Duodenal mucosa (tissue), 2 donors: Measurements from ENCODE around the gene CBLN3.
"Not testable (repeated sequence)": the region's sequence is repeated elsewhere in the genome, so short reads cannot be mapped to it uniquely, and the experiment has no call there.

ENCODE experiments used
- H3K27ac ChIP-seq: one replicate; pipeline ENCODE4 v1.7.0; 2013; ENCODE audit warnings: low read depth, low read length
- H3K27me3 ChIP-seq, 2 donors: one replicate each; pipeline ENCODE4 v1.7.0; 2013; ENCODE audit warnings: low read length in 2 of 2, control low read depth in 1 of 2; ENCODE audit not compliant: insufficient read depth in 2 of 2, control insufficient read depth in 1 of 2
- H3K36me3 ChIP-seq, 2 donors: one replicate each; pipeline ENCODE4 v1.7.0; 2013; ENCODE audit warnings: low read length in 2 of 2, control low read depth in 1 of 2; ENCODE audit not compliant: insufficient read depth in 2 of 2, control insufficient read depth in 1 of 2
- H3K4me1 ChIP-seq, 2 donors: one replicate each; pipeline ENCODE4 v1.7.0; 2013; ENCODE audit warnings: low read length in 2 of 2, control low read depth in 1 of 2; ENCODE audit not compliant: insufficient read depth in 2 of 2, control insufficient read depth in 1 of 2
- H3K4me3 ChIP-seq, 2 donors: one replicate each; pipeline ENCODE4 v1.7.0; 2013; ENCODE audit warnings: low read length in 2 of 2, low read depth in 1 of 2
- H3K9ac ChIP-seq, 2 donors: one replicate each; pipeline ENCODE4 v1.7.0; 2013; ENCODE audit warnings: low read length in 2 of 2, low read depth in 1 of 2
- H3K9me3 ChIP-seq, 2 donors: one replicate each; pipeline ENCODE4 v1.7.0; 2013; ENCODE audit warnings: low read length in 2 of 2, control low read depth in 1 of 2; ENCODE audit not compliant: control insufficient read depth in 1 of 2

Gene CBLN3

DNA sequence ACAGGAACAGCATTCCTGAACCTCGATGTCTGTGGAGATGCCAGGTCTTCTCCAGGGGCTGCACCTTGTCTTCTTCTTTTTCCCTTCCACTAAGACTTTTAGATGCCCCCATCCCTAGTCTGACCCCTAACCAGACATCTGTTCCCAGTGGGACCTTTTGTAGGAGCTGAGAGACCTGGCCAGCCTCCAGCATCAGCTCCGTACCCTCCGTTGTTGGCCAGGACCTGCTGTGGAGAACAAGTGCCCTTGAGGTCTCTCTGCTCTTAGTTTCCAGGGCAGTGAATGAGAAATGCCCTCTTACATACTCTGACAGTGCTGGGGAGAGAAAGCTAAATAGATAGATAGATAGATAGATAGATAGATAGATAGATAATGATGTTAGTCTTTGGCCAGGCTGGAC is 29.9 kb upstream of the CBLN3 start:
- no peaks in the 10 kb centered on the region for H3K4me1 ChIP-seq

DNA sequence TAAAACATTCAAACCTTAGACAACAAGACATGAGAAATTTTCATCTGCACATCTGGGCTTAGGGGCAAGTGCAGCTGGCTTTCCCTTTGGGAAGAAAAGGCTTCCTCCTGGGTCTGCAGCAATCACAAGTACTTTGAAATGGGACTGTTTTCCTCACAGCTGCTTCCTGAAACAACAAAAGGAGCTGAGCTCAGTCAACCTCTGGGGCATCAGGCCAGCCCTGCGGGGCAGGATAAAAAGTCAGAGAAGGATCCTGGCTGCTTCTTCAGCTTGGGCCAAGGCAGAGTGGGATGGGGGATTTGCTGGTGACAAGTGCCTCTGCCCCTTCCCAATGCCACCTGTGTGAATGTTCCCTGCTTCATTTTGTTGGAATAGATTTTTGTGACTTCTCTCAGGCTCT is 29.3 kb upstream of the CBLN3 start:
- Histone ChIP-seq H3K4me1 (no peaks in the 10 kb centered on the region), H3K9me3 (no peaks in the 10 kb centered on the region), H3K36me3 (no peaks in the 10 kb centered on the region), H3K27me3 (no peaks in the 10 kb centered on the region), H3K9ac (no peak overlapping the region), H3K4me3 (no peak overlapping the region), H3K27ac (no peak overlapping the region)

More for the DNA sequence above, 29.9 kb upstream of the CBLN3 start:
- Histone ChIP-seq H3K27ac (no peak overlapping the region), H3K36me3 (no peaks in the 10 kb centered on the region), H3K27me3 (no peaks in the 10 kb centered on the region), H3K9me3 (no peaks in the 10 kb centered on the region), H3K4me3 (no peak overlapping the region), H3K9ac (no peak overlapping the region)

DNA sequence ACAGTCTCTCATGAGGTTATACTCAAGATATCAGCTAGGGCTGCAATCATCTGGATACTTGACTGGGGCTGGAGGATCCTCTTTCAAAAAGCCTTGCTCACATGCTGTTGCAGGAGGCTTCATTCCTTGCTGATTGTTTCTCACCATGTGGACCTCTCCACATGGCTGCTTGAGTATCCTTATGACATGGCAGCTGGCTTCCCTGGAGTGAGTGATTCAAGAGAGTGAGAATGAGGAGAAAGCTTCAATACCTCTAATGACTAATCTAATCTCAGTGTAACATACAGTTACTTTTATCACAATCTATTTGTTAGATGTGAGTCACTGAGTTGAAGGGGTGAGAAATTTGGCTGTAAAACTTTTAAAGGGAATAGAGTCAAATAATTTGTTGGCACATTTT is 27.5 kb upstream of the CBLN3 start:
- Histone ChIP-seq H3K9me3 (no peaks in the 10 kb centered on the region), H3K27me3 (no peaks in the 10 kb centered on the region), H3K4me3 (no peak overlapping the region), H3K9ac (no peak overlapping the region), H3K27ac (no peak overlapping the region), H3K36me3 (no peaks in the 10 kb centered on the region), H3K4me1 (no peaks in the 10 kb centered on the region)

DNA sequence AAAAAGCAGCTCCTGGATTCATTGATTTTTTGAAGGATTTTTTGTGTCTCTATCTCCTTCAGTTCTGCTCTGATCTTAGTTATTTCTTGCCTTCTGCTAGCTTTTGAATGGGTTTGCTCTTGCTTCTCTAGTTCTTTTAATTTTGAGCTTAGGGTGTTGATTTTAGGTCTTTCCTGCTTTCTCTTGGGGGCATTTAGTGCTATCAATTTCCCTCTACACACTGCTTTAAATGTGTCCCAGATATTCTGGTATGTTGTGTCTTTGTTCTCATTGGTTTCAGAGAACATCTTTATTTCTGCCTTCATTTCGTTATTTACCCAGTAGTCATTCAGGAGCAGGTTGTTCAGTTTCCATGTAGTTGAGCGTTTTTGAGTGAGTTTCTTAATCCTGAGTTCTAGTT is 21.4 kb upstream of the CBLN3 start:
- not testable (repeated sequence) for H3K4me1 ChIP-seq, H3K27ac ChIP-seq, H3K27me3 ChIP-seq, H3K9me3 ChIP-seq, H3K9ac ChIP-seq, H3K4me3 ChIP-seq, H3K36me3 ChIP-seq

DNA sequence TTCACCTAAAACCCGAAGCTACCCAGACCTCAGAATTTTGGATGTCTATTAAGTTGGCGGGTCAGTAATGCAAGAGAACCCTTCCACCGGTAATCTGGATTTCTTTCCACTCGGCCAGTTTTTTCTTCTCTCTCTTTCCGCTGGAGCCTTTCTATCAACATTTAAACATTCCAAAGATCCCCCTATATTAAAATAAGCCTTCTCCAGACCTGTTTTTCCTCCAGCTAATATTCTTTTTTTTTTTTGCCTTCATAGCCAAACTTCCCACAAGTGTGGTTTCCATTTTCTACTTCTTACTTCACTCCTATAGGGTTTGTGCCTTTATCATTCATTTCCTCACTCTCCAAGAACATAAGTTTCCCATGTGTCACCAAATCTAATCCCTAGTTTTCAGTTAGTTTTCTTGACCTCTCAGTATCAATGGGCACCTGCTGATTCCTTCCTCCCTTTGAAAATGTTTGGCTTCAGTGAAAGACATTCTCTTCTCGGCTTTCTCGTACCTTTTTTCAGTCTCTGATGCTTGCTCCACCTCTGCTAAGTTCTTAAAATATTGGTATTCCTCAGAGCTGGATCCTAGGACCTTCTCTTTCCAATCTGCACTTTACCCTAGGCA is 13.7 kb upstream of the CBLN3 start:
- Histone ChIP-seq H3K4me3 (peak overlapping the region; percentile 76 to 88), H3K9ac (peak overlapping the region; percentile 65 to 99), H3K9me3 (no peaks in the 10 kb centered on the region), H3K4me1 (peaks cover 21 to 22% of the 10 kb centered on the region in 2 donors), H3K27ac (peak overlapping the region; percentile 99), H3K36me3 (peaks cover 19 to 26% of the 10 kb centered on the region in 2 donors), H3K27me3 (no peaks in the 10 kb centered on the region)

DNA sequence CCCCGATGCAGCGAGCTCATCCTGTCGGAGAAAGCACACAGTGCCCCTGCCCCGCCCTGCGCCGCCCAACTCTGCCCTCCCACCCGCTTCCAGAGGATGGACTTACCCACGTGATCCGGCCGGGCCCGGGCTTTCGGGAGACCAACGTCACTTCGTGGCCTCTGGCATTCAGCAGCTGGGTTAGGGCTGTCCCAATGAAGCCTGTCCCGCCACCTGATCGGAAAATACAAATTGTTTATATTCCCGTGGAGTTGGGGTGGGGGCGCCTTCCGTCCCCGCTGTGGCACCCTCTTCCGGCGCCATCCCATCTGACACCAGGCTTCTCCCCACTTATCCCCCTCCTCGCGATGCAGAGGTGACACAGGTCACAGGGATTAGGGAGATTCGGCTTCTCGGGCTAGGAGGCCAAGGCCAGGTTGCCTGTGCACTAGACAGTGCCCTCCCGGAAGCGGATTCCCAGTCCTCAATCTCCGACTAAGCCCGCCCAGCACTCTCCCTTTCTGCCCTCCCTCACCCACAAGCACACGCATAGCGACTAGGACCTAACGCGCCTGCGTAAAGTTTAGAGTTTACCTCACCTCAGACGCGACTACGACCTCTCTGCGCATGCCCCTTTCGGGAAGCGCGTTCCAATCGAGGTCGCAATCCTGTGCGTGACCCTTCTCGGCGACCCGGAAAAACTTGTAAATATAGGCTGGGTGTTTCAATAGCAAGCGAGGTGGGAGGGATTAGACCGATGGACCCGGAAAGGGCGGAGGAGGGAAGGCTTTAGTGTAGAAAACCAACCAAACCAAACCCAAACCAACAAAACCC is 13.0 kb upstream of the CBLN3 start, which contains the start of gene SDR39U1:
SDR39U1 (minus strand) TSS at position 537 of the 813 bp plus-strand sequence; CDS start at position 530, 7 bp downstream.
- Histone ChIP-seq H3K9me3 (no peaks in the 10 kb centered on the region), H3K4me3 (peak within 1 kb of the TSS; percentile 76 to 93), H3K4me1 (peaks cover 22 to 24% of the 10 kb centered on the region in 2 donors), H3K27ac (peak within 1 kb of the TSS; percentile 99), H3K27me3 (no peaks in the 10 kb centered on the region), H3K9ac (peak within 1 kb of the TSS; percentile 98 to 99), H3K36me3 (peaks cover 26 to 33% of the 10 kb centered on the region in 2 donors)

DNA sequence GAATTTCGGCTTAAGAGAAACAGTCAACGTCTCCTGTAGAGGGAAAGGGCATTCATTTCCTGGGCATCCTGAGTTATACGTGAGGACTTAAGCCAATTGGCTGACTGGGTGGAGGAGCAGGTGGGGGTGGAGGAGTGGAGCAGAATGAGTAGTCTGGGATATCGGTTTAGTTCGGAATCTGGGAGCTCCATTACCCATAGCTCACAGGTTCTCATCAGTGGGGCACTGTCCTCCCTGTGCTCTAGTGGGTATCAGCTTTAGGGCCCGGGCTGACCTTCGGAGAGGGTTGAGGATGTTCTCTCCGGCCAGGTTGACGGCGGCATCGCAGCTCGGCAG is 12.4 kb upstream of the CBLN3 start:
- peaks cover 32 to 39% of the 10 kb centered on the region in 2 donors for H3K36me3 ChIP-seq
- peak overlapping the region; percentile 76 to 93 for H3K4me3 ChIP-seq
- H3K9ac ChIP-seq = peak overlapping the region; percentile 98 to 99
- no peaks in the 10 kb centered on the region for H3K9me3 ChIP-seq
- peak overlapping the region; percentile 99 for H3K27ac ChIP-seq
- peaks cover 26 to 28% of the 10 kb centered on the region in 2 donors for H3K4me1 ChIP-seq
- H3K27me3 ChIP-seq = no peaks in the 10 kb centered on the region

DNA sequence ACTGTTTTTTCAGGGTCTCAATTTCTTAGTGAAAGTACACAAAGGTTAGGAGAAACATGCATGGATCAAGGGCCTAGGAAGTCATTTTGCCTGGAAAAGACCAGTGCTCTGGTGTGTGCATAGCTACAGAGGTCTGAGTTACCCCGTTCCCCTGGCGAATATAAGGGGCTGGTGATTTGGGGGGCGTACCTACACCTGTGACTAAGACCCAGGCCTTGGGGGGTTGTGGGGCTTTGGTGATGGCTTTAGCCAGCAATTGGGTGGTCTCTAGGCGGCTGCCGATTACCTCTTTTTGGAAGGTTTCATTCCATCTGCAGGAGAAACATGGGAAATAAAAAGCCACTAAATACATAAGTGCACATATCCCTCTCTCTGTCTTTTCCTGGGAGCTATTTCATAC is 12.0 kb upstream of the CBLN3 start:
- H3K27me3 ChIP-seq = no peaks in the 10 kb centered on the region
- no peaks in the 10 kb centered on the region for H3K9me3 ChIP-seq
- H3K4me3 ChIP-seq = peak overlapping the region; percentile 76 to 93
- no peak overlapping the region for H3K27ac ChIP-seq
- peaks cover 26 to 29% of the 10 kb centered on the region in 2 donors for H3K4me1 ChIP-seq
- peak overlapping the region; percentile 7 to 99 for H3K9ac ChIP-seq
- H3K36me3 ChIP-seq = peaks cover 33 to 43% of the 10 kb centered on the region in 2 donors

DNA sequence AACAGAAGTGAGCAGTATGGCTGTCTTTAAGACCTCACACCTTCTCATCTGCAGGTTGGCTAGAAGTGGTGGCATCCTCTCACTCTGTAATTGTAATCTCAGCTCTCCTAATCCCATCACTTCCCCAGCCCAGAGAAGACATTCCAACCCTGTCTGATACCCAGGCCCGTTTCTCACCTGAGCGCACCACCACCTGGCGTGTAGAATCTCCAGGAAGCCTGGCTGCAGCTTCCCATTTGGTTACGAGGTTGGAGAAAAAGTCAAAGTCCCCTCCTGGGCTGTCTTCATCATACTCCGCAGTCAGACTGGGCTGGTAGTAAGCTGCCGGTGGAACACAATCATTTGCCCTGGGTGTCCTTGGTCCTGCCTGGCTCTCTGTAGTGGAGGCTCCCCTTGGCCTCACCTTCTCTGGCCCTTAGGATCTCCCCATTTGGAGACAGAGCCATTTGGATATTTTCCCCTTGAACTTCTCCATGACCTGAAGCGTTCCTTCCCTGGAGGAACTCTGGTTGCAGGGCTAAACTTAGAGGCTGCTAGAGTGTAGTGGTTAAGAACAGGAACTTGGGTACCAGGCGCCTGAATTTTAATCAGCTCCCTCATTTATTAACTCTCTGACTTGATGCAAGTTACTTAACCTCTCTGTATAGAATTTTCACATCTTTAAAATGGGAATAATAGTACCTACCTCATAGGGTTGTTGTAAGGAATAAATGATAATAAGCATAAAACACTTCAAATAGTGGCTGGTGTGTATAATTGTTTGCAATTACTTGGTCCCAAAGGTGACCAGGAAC is 11.3 kb upstream of the CBLN3 start:
- Histone ChIP-seq H3K4me1 (peaks cover 26 to 29% of the 10 kb centered on the region in 2 donors), H3K4me3 (no peak overlapping the region), H3K9ac (peak overlapping the region in 1 of 2 donors; percentile 7), H3K36me3 (peaks cover 35 to 47% of the 10 kb centered on the region in 2 donors), H3K27me3 (no peaks in the 10 kb centered on the region), H3K9me3 (no peaks in the 10 kb centered on the region), H3K27ac (no peak overlapping the region)
